Measurements from ENCODE around the gene SBK2. TPM values are rescaled to one million over a fixed set of nuclear protein-coding genes. Genes with fewer than 3 reads are reported as not detected.

SBK2 gene
- total and polyA plus RNA-seq, 4 donors = 0.31 TPM; not detected in 3

DNA sequence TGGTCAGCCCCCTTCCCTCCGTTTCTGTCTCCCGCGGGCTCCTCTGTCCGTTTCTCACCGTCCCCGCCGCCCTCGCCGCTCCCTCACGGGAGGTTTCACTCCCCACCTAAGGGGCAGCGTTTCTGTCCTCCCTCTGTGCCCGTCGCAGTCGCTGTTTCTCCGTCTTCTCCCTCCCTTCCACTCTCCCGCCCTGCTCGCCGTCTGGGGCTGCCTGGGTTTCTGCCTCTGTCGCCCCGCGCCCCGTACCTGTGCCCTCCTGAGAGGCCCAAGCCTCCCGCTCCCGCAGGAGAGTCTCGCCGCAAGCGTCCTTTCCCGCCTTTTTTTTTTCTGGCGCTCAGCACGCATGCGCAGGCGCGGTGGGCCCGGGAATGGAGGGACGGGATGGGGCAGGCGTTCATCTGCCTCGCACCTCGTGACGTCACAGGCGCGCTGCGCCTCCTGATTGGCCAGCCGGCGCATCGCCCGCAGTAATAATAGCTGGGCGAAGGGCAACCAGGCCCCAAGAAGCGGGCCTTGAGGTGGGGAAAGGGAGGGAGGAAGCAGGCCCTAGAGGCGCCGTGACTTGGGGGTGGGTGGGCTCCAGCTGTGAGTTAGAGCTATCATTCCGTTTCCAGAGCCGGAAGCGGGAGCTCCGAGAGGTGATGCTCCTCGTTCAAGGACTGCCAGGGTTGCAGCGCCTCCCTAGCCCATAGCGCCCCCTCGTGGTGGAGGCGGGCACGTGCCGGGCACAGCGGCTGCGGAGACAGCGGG, 33.3 kb downstream of the SBK2 start:
- peaks cover 0 to 2% (median 0%) of the 10 kb centered on the region in 4 donors for H3K36me3 ChIP-seq (ENCODE audit: control insufficient read depth in 4 of 4, insufficient read depth in 4 of 4, low read length in 4 of 4)
- DNase-seq (peak; percentile 90 to 92 (median 91)), ATAC-seq (ENCODE audit: insufficient read depth, low FRiP score) (peak; percentile 95)
- TF ChIP-seq, protein P1, sequence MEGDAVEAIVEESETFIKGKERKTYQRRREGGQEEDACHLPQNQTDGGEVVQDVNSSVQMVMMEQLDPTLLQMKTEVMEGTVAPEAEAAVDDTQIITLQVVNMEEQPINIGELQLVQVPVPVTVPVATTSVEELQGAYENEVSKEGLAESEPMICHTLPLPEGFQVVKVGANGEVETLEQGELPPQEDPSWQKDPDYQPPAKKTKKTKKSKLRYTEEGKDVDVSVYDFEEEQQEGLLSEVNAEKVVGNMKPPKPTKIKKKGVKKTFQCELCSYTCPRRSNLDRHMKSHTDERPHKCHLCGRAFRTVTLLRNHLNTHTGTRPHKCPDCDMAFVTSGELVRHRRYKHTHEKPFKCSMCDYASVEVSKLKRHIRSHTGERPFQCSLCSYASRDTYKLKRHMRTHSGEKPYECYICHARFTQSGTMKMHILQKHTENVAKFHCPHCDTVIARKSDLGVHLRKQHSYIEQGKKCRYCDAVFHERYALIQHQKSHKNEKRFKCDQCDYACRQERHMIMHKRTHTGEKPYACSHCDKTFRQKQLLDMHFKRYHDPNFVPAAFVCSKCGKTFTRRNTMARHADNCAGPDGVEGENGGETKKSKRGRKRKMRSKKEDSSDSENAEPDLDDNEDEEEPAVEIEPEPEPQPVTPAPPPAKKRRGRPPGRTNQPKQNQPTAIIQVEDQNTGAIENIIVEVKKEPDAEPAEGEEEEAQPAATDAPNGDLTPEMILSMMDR (IDR thresholded peaks at IDR 0.05; ENCODE audit: control extremely low read depth, extremely low read depth) = peak; percentile 94
- WGBS, 2 donors = 10 to 12% methylated on average over 64 of the region's 64 CpGs
- no peak overlapping the region for H3K9ac ChIP-seq (ENCODE audit: insufficient read depth in 1 of 2, low read length in 2 of 2)
- peak overlapping the region; percentile 21 for H3K4me3 ChIP-seq
- H3K27ac ChIP-seq (ENCODE audit: low read depth in 1 of 2, low read length in 1 of 2) = peak overlapping the region in 1 of 2 donors; percentile 69
- no peaks in the 10 kb centered on the region for H3K9me3 ChIP-seq (ENCODE audit: control insufficient read depth in 4 of 4, insufficient read depth in 3 of 4, low read length in 3 of 4)
- H3K27me3 ChIP-seq (ENCODE audit: control insufficient read depth in 3 of 3, insufficient read depth in 3 of 3, low read length in 2 of 3) = no peaks in the 10 kb centered on the region
- no peaks in the 10 kb centered on the region for H3K4me1 ChIP-seq (ENCODE audit: control insufficient read depth in 5 of 5, insufficient read depth in 5 of 5, low read length in 5 of 5)

DNA sequence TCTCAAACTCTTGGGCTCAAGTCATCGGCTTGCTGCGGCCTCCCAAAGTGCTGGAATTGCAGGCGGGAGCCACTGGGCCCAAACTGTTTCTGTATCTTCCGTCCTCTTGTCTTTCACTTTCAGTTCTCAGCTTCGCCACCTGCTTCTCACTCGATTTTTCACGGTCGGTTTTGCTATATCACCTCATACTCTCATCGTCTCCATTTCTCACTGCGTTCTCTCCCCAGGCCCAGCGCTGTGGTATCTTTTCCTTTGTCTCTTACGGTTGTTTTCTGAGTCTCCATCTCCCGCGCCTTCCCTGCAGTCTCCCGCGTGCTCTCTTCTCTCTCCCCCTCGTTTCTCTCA, 33.8 kb downstream of the SBK2 start:
- Histone ChIP-seq H3K4me1 (ENCODE audit: control insufficient read depth in 5 of 5, insufficient read depth in 5 of 5, low read length in 5 of 5) (no peaks in the 10 kb centered on the region), H3K4me3 (no peak overlapping the region), H3K36me3 (ENCODE audit: control insufficient read depth in 4 of 4, insufficient read depth in 4 of 4, low read length in 4 of 4) (peaks cover 0 to 2% (median 0%) of the 10 kb centered on the region in 4 donors), H3K9ac (ENCODE audit: insufficient read depth in 1 of 2, low read length in 2 of 2) (no peak overlapping the region), H3K27me3 (ENCODE audit: control insufficient read depth in 3 of 3, insufficient read depth in 3 of 3, low read length in 2 of 3) (no peaks in the 10 kb centered on the region), H3K27ac (ENCODE audit: low read depth in 1 of 2, low read length in 1 of 2) (no peak overlapping the region), H3K9me3 (ENCODE audit: control insufficient read depth in 4 of 4, insufficient read depth in 3 of 4, low read length in 3 of 4) (no peaks in the 10 kb centered on the region)
- 80 to 89% methylated on average over 17 of the region's 17 CpGs for WGBS, 2 donors
- TF ChIP-seq, protein P1 (IDR thresholded peaks at IDR 0.05; ENCODE audit: control extremely low read depth, extremely low read depth) = no peak
- no peak for DNase-seq
- ATAC-seq (ENCODE audit: insufficient read depth, low FRiP score) = no peak

DNA sequence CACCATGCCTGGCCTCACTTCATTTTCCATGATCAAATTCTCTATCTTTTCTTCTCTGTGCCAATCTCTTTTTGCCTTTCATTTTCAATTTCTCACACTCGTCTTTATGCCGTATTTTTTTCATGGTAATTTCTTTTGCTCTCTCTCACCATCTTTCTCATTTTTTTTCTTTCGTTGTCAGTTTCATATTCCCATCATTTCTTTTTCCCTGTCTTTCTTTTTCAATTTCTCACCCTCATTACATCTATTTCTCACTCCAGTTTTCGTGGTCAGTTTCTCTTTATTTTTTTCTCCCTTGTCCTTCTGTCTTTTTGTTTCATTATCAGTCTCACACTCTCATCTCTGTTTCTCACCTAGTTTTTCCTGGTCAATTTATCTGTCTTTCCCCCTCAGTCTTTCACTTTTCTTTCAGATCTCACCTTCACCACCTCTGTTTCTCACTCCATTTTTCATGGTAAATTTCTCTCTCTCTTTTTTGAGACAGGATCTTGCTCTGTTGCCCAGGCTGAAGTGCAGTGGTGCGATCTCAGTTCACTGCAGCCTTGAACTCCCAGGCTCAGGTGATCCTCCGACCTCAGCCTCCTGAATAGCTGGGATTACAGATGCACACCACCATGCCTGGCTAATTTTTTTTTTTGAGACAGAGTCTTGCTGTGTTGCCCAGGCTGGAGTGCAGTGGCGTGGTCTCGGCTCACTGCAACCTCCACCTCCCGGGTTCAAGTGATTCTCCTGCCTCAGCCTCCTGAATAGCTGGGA, 34.6 kb downstream of the SBK2 start:
- no peak overlapping the region for H3K27ac ChIP-seq (ENCODE audit: low read depth in 1 of 2, low read length in 1 of 2)
- no peaks in the 10 kb centered on the region for H3K4me1 ChIP-seq (ENCODE audit: control insufficient read depth in 5 of 5, insufficient read depth in 5 of 5, low read length in 5 of 5)
- DNase-seq = no peak
- TF ChIP-seq, protein P1 (IDR thresholded peaks at IDR 0.05; ENCODE audit: control extremely low read depth, extremely low read depth) = no peak
- ATAC-seq (ENCODE audit: insufficient read depth, low FRiP score) = no peak
- H3K36me3 ChIP-seq (ENCODE audit: control insufficient read depth in 4 of 4, insufficient read depth in 4 of 4, low read length in 4 of 4) = peaks cover 0 to 2% (median 0%) of the 10 kb centered on the region in 4 donors
- 93 to 94% methylated on average over 9 of the region's 9 CpGs for WGBS, 2 donors
- no peaks in the 10 kb centered on the region for H3K27me3 ChIP-seq (ENCODE audit: control insufficient read depth in 3 of 3, insufficient read depth in 3 of 3, low read length in 2 of 3)
- H3K4me3 ChIP-seq = no peak overlapping the region
- no peaks in the 10 kb centered on the region for H3K9me3 ChIP-seq (ENCODE audit: control insufficient read depth in 4 of 4, insufficient read depth in 3 of 4, low read length in 3 of 4)
- no peak overlapping the region for H3K9ac ChIP-seq (ENCODE audit: insufficient read depth in 1 of 2, low read length in 2 of 2)

Data from lung (tissue), 12 donors.